ENCODE results near the gene ITGA2B.
A peak's percentile ranks its signal among the peaks of the same experiment; 100 is the strongest.
"Not testable (repeated sequence)": the region's sequence is repeated elsewhere in the genome, so short reads cannot be mapped to it uniquely, and the experiment has no call there.

ITGA2B gene

DNA sequence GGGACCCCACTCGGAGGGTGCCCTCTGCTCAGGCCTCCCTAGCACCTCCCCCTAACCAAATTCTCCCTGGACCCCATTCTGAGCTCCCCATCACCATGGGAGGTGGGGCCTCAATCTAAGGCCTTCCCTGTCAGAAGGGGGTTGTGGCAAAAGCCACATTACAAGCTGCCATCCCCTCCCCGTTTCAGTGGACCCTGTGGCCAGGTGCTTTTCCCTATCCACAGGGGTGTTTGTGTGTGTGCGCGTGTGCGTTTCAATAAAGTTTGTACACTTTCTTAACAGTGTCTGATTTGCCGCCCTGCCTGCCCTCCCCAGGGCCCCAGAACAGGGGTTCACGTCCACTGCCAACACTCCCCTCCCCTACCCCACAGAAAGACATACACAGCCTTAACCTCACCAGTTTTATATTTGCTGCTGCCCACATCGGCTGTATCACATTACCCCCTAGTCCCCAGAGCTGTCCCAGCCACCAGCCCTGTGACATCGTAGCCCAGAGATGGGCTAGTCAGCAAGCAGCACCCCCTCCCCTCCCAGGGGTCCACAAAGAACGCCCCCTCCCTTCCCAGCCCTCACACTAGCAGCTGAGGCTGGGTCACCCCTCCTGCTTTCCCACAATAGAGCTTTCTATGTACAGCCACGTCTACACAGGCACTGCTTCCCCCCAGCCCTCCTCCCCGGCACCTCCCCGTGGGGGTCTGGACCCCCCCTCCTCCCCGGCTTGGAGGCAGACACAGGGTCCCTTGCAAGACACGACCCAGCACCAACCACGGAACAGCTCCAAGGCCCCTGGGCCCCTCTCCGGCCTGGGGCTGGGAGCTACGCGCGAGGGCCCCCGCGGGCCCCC is 36.4 kb downstream of the ITGA2B start:
- no peak for DNase-seq (ENCODE audit: low read depth in 2 of 3, low spot score in 1 of 3)

GRCh38 chr17:44351961-44352827 is 37.3 kb downstream of the ITGA2B start:
- no peak for DNase-seq (ENCODE audit: low read depth in 2 of 3, low spot score in 1 of 3)

DNA sequence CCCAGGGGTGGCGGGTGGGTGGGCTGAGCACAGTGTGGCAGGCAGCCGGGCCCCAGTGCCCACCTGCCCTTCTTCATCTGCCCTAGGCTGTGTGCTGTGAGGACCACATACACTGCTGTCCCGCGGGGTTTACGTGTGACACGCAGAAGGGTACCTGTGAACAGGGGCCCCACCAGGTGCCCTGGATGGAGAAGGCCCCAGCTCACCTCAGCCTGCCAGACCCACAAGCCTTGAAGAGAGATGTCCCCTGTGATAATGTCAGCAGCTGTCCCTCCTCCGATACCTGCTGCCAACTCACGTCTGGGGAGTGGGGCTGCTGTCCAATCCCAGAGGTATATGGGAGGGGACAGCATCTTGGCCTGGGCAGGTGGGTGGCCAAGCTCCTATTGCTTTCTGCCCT is 38.0 kb downstream of the ITGA2B start:
- DNase-seq (ENCODE audit: low read depth in 2 of 3, low spot score in 1 of 3): no peak

DNA sequence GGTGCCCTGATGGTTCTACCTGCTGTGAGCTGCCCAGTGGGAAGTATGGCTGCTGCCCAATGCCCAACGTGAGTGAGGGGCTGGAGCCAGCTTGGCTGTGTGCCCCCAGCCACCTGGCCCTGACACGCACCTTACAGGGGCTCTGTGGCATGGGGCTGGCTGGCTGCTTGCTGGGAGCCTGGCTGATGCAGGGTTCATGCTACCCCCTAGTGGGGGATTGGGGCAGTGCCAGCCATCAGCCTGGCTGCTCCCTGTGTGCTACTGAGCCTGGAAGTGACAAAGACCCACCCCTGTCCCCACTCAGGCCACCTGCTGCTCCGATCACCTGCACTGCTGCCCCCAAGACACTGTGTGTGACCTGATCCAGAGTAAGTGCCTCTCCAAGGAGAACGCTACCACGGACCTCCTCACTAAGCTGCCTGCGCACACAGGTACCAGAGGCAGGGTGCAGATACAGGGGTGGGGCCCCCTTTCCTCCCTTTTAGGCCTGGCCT is 38.7 kb downstream of the ITGA2B start:
- peak; percentile 57 to 70 (median 64) for DNase-seq (ENCODE audit: low read depth in 2 of 3, low spot score in 1 of 3)

- no peak for DNase-seq (ENCODE audit: low read depth in 2 of 3, low spot score in 1 of 3)
Measured at GRCh38 chr17:44349553-44350070, 39.8 kb downstream of the ITGA2B start.

DNA sequence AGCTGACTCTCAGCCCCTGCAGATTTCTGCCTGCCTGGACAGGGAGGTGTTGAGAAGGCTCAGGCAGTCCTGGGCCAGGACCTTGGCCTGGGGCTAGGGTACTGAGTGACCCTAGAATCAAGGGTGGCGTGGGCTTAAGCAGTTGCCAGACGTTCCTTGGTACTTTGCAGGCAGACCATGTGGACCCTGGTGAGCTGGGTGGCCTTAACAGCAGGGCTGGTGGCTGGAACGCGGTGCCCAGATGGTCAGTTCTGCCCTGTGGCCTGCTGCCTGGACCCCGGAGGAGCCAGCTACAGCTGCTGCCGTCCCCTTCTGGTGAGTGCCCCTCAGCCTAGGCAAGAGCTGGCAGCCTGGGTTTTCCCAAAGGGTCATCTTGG is 40.5 kb downstream of the ITGA2B start:
- DNase-seq (ENCODE audit: low read depth in 2 of 3, low spot score in 1 of 3): no peak

GRCh38 chr17:44348234-44348987 is 41.0 kb downstream of the ITGA2B start:
- DNase-seq (ENCODE audit: low read depth in 2 of 3, low spot score in 1 of 3): no peak

- not testable (repeated sequence) for DNase-seq (ENCODE audit: low read depth in 2 of 3, low spot score in 1 of 3)
Measured at GRCh38 chr17:44347206-44348055, 42.0 kb downstream of the ITGA2B start.

GRCh38 chr17:44346064-44346844 is 43.2 kb downstream of the ITGA2B start:
- no peak for DNase-seq (ENCODE audit: low read depth in 2 of 3, low spot score in 1 of 3)

- no peak for DNase-seq (ENCODE audit: low read depth in 2 of 3, low spot score in 1 of 3)
Measured at GRCh38 chr17:44345454-44346026, 43.9 kb downstream of the ITGA2B start.

- peak; percentile 81 to 87 (median 81) for DNase-seq (ENCODE audit: low read depth in 2 of 3, low spot score in 1 of 3)
Measured at GRCh38 chr17:44344939-44345453, 44.5 kb downstream of the ITGA2B start, which contains the start of gene GRN. Gene GRN (plus strand): TSS chr17:44345302. CDS start chr17:44349165, 3,863 bp downstream.

GRCh38 chr17:44343510-44344209 is 45.8 kb downstream of the ITGA2B start:
- no peak for DNase-seq (ENCODE audit: low read depth in 2 of 3, low spot score in 1 of 3)

DNA sequence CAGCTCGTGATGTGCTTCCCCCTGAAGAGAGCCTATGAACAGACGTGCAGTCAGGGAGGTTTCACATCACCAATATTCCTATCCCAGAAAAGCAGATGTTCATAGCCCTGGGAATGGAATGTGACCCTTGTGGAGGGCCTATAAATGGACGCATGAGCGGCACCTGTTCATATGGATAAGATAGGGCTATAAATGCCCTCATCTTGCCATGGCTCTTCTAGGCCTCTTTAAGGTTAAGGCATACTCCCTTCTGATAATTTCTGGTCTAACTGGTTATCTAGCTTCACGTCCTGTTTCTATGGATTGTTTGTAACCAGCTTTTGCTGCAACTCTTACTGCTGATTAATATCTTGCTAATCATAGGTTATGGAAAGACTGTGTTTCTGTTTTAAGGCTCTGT is 48.9 kb downstream of the ITGA2B start:
- DNase-seq (ENCODE audit: low read depth in 2 of 3, low spot score in 1 of 3): not testable (repeated sequence)

- DNase-seq (ENCODE audit: low read depth in 2 of 3, low spot score in 1 of 3): no peak
Measured at GRCh38 chr17:44338702-44339101, 50.7 kb downstream of the ITGA2B start.

DNA sequence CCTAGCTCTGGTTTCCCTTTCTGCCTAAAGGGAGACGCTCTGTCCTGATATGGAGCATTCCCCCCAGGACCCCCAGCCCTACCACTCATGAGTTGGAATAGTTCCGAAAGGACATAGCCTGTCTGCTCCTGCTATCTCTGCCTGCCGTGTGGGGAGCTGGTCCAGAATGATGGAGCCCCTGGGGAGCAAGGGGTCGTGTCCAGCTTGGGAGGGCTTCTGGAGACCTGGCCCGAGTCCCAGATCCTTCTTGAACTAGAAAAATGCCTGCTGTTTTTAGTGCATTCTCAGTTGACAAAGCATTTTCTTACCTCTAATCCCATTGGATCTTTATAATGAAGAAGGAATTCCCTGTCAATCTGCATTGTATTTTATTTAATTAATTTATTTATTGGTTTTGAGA is 53.5 kb downstream of the ITGA2B start:
- DNase-seq (ENCODE audit: low read depth in 2 of 3, low spot score in 1 of 3): no peak

- no peak for DNase-seq (ENCODE audit: low read depth in 2 of 3, low spot score in 1 of 3)
Measured at GRCh38 chr17:44335564-44335963, 53.9 kb downstream of the ITGA2B start.

DNA sequence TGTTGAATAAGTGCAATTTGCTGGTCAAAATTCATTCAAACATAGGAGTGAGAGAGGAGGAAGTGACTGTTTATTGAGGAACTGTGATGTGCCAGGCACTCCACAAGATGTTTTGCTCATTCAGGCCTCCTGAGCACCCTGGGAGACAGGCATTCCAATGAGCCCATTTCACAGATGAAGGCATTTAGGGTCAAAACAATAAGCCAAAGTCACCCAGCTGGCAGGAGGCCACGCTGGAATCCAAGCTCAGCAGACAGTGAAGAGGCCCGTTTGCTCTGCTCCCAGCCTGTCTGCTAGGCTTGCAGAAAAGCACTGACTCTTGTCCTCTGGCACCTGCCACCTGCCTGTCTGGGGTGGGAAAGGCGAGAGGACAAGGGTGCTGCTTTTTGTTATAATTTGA is 54.7 kb downstream of the ITGA2B start:
- DNase-seq (ENCODE audit: low read depth in 2 of 3, low spot score in 1 of 3): no peak

DNA sequence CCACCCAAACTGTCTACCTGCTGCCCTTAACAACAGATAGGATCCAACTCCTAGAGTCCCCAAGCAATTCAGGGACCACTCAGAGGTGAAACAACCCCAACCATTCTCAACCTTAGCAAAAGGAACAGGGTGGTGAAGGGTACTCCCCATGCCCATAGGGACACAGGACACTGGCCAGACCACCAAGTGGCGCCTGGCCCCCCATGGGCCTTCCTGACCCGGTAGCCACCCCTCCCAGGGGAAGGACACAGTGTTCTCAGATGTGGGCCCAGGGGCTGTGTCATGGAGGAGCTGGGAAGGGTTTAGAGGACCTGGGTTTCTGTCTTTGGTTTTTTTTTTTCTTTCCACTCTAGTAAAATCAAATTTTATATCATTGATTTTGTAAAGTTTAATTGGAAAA is 55.1 kb downstream of the ITGA2B start:
- no peak for DNase-seq (ENCODE audit: low read depth in 2 of 3, low spot score in 1 of 3)
